GM18907 (cell line): ENCODE measurements around the gene ZNF169.
"Not testable (repeated sequence)": the region's sequence is repeated elsewhere in the genome, so short reads cannot be mapped to it uniquely, and the experiment has no call there.

ENCODE experiments used
- ATAC-seq: cut with Tn5 transposase; IDR thresholded peaks from one replicate; pipeline ENCODE4 v1.9.1; 2021; ENCODE audit warnings: mild to moderate bottlenecking, moderate library complexity; ENCODE audit not compliant: unreplicated experiment

Gene ZNF169

GRCh38 chr9:94286116-94286515 lies 27.0 kb downstream of the ZNF169 start:
- ATAC-seq = no peak

- no peak for ATAC-seq
These were observed 28.9 kb downstream of the ZNF169 start for GRCh38 chr9:94287877-94288513.

GRCh38 chr9:94289691-94290090 lies 30.6 kb downstream of the ZNF169 start:
- no peak for ATAC-seq

GRCh38 chr9:94298949-94299599 lies 40.0 kb downstream of the ZNF169 start:
- ATAC-seq = no peak

GRCh38 chr9:94300470-94301301 lies 41.6 kb downstream of the ZNF169 start:
- no peak for ATAC-seq

- ATAC-seq = no peak
These were observed 42.5 kb downstream of the ZNF169 start for GRCh38 chr9:94301583-94301982.

- ATAC-seq = no peak
These were observed 43.3 kb downstream of the ZNF169 start for GRCh38 chr9:94302426-94302825.

- no peak for ATAC-seq
These were observed 44.2 kb downstream of the ZNF169 start for GRCh38 chr9:94303321-94303720.

GRCh38 chr9:94315034-94315984 lies 56.2 kb downstream of the ZNF169 start:
- ATAC-seq = not testable (repeated sequence)

- ATAC-seq = not testable (repeated sequence)
These were observed 57.1 kb downstream of the ZNF169 start for GRCh38 chr9:94316236-94316635.

GRCh38 chr9:94317949-94318657 lies 59.0 kb downstream of the ZNF169 start:
- ATAC-seq = not testable (repeated sequence)

- not testable (repeated sequence) for ATAC-seq
These were observed 63.3 kb downstream of the ZNF169 start for GRCh38 chr9:94322342-94322940.

GRCh38 chr9:94323153-94323798 lies 64.2 kb downstream of the ZNF169 start:
- ATAC-seq = not testable (repeated sequence)

GRCh38 chr9:94325583-94325982 lies 66.5 kb downstream of the ZNF169 start:
- ATAC-seq = not testable (repeated sequence)

GRCh38 chr9:94328544-94328943 lies 69.4 kb downstream of the ZNF169 start, which contains the start of gene NUTM2F:
Gene NUTM2F (minus strand): TSS chr9:94328644. CDS start chr9:94328623, 21 bp downstream.
- ATAC-seq = not testable (repeated sequence)

- not testable (repeated sequence) for ATAC-seq
These were observed 77.3 kb downstream of the ZNF169 start for GRCh38 chr9:94336445-94336844.

- ATAC-seq = not testable (repeated sequence)
These were observed 79.6 kb downstream of the ZNF169 start for GRCh38 chr9:94338723-94339122.

GRCh38 chr9:94339657-94340056 lies 80.6 kb downstream of the ZNF169 start:
- not testable (repeated sequence) for ATAC-seq

GRCh38 chr9:94340750-94341149 lies 81.7 kb downstream of the ZNF169 start:
- ATAC-seq = not testable (repeated sequence)
